ENCODE measurements around the gene HOXC5. TPM values are rescaled to one million over a fixed set of nuclear protein-coding genes. Genes with fewer than 3 reads are reported as not detected.

The HOXC5 gene
- total RNA-seq, 1 donor from 2014 or later = 2.7 TPM

DNA sequence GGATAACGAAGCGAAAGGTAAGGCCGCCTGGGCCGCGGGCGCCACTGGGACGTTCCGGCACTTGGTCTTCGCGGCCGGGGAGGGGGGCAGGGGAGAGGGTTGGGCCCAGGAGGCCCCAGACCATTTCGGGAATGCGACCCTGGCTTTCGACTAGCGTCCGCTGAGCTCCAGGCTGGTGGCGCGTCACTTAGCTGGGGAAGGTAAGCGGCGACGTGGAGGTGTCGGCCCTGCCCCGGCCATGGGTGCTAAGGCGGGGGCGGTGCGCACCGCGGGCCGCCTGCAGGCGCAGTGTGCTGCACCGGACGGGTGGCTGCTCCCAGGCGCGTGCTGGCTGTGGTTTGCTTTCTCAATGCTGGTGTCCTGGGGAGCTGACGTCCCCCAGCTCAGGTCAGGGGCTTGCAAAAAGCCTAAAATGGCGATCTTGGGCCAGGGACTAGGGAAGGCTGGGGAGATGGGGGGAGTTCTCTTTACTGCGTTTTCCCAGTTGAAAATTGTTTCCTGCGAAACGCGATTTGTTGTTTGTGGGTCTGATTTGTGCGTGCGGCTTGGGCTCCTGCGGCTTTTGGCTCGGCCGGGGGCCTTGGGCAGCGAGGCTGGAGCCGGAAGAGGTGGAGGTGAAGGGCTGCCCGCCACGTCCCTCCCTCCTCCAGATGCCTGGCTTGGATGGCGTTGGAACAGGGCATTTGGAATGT is 46.7 kb upstream of the HOXC5 start:
- Mint-ChIP-seq H3K27ac (no peak overlapping the region), H3K4me1 (ENCODE audit: low read depth) (peaks cover 3% of the 10 kb centered on the region), H3K9me3 (ENCODE audit: low read depth) (no peaks in the 10 kb centered on the region), H3K36me3 (ENCODE audit: insufficient read depth) (no peaks in the 10 kb centered on the region), H3K27me3 (peaks cover 94% of the 10 kb centered on the region), H3K4me3 (ENCODE audit: low read depth) (no peak overlapping the region)
- DNase-seq (ENCODE audit: low spot score, unreplicated experiment) = no peak
- TF ChIP-seq, protein P1, sequence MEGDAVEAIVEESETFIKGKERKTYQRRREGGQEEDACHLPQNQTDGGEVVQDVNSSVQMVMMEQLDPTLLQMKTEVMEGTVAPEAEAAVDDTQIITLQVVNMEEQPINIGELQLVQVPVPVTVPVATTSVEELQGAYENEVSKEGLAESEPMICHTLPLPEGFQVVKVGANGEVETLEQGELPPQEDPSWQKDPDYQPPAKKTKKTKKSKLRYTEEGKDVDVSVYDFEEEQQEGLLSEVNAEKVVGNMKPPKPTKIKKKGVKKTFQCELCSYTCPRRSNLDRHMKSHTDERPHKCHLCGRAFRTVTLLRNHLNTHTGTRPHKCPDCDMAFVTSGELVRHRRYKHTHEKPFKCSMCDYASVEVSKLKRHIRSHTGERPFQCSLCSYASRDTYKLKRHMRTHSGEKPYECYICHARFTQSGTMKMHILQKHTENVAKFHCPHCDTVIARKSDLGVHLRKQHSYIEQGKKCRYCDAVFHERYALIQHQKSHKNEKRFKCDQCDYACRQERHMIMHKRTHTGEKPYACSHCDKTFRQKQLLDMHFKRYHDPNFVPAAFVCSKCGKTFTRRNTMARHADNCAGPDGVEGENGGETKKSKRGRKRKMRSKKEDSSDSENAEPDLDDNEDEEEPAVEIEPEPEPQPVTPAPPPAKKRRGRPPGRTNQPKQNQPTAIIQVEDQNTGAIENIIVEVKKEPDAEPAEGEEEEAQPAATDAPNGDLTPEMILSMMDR (IDR thresholded peaks at IDR 0.05; ENCODE audit: unreplicated experiment) = no peak

DNA sequence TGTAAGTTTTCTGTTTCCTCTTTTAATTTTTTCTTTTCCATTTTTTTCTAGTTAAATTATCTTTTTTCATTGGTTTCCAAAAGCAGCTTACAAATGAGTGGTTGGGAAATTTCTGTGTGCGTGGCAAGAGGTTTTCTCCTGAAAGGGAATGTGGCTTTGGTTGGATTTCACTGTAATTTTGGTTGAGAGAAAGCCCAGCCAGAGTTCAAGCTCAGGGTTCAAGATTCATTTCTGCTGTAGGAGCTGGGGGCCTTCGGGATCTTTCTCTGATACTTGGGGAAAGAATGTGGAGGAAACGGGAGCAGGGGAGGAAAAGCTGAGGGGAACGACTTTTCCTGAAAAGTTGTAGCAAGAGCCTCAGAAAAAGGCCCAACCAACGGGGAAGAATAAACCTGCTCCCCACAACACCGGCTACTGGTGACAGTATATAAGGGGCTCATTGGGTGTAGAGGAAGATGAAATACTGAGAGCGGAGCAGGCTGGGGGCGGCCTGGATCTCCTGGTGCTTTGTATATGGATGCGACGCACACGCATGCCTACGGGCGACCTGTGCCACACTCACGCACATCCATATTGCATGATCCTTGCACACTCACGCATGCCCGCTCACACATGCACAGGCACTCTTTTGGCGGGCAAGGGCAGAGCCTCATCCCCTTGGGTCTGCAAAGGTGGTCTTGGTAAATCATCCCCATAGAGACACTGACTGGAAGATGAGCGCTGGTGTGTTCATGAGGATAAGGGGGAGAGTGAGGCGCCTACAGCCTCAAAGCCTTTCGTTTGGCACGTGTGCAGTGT is 46.0 kb upstream of the HOXC5 start:
- H3K36me3 Mint-ChIP-seq (ENCODE audit: insufficient read depth) = no peaks in the 10 kb centered on the region
- H3K4me1 Mint-ChIP-seq (ENCODE audit: low read depth) = peaks cover 3% of the 10 kb centered on the region
- no peaks in the 10 kb centered on the region for H3K9me3 Mint-ChIP-seq (ENCODE audit: low read depth)
- no peak overlapping the region for H3K4me3 Mint-ChIP-seq (ENCODE audit: low read depth)
- H3K27ac Mint-ChIP-seq = no peak overlapping the region
- no peak for DNase-seq (ENCODE audit: low spot score, unreplicated experiment)
- peaks cover 94% of the 10 kb centered on the region for H3K27me3 Mint-ChIP-seq
- TF ChIP-seq, protein P1 (IDR thresholded peaks at IDR 0.05; ENCODE audit: unreplicated experiment) = no peak

DNA sequence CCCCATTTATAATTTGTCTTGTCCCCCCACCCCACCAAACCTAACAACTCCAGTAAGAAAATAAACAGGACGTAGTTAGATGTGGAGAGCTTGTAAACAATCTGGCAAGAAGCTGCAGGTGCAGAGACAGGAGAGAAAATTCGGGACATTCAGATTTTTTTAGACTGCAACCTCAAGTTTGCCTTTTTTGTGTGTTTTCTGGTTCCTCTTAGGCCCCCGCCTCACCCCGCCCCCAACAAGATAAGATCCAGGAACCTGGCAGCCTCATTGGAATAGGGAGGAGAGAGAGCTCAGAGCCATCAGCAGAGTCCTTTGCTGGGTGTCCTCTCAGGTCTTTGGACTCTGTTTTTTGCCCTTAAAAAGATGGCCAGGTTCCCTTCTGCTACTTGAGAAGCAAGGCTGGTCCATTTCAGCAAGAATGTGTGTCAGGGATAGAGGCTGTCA is 45.0 kb upstream of the HOXC5 start:
- no peak for DNase-seq (ENCODE audit: low spot score, unreplicated experiment)
- H3K27me3 Mint-ChIP-seq = peaks cover 94% of the 10 kb centered on the region
- no peak overlapping the region for H3K4me3 Mint-ChIP-seq (ENCODE audit: low read depth)
- H3K27ac Mint-ChIP-seq = no peak overlapping the region
- peaks cover 3% of the 10 kb centered on the region for H3K4me1 Mint-ChIP-seq (ENCODE audit: low read depth)
- no peaks in the 10 kb centered on the region for H3K9me3 Mint-ChIP-seq (ENCODE audit: low read depth)
- TF ChIP-seq, protein P1 (IDR thresholded peaks at IDR 0.05; ENCODE audit: unreplicated experiment) = no peak
- H3K36me3 Mint-ChIP-seq (ENCODE audit: insufficient read depth) = no peaks in the 10 kb centered on the region

DNA sequence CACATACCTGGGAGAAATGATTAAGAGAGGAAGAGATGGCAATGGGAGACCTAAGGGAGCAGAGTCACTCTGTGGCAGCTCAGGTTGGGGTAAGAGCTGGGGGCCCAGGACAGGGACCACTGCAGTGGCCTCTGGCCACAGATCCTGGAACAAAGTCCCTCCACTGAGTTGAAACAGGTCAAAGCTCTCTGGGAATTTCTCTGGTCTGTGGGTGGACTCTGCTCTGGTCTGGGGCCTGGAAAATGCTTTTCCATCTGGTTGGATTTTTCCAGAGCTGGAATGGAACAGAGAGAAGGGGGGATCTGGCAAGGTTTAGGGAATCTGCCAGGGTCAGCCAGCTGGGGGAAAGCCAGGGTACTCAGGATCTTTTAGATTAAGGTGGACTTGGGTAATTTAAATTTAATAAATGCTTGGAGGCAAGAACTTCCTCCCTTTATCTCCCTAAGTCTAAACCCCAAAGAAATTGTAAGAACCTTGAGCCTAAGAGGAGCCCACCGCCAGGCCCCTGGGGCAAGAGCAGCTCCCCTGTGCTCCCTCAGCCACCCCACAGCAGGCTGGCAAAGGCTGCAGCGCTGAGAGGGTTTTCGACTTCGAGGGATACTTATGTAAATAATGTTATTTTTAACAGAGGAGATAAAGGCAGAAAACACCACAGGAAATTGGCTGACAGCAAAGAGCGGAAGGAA is 44.2 kb upstream of the HOXC5 start:
- DNase-seq (ENCODE audit: low spot score, unreplicated experiment) = no peak
- Mint-ChIP-seq H3K27me3 (peaks cover 94% of the 10 kb centered on the region), H3K27ac (no peak overlapping the region), H3K9me3 (ENCODE audit: low read depth) (no peaks in the 10 kb centered on the region), H3K4me1 (ENCODE audit: low read depth) (peaks cover 3% of the 10 kb centered on the region), H3K36me3 (ENCODE audit: insufficient read depth) (no peaks in the 10 kb centered on the region), H3K4me3 (ENCODE audit: low read depth) (no peak overlapping the region)
- TF ChIP-seq, protein P1 (IDR thresholded peaks at IDR 0.05; ENCODE audit: unreplicated experiment) = no peak
